Pancreas (tissue), 10 donors: ENCODE results near the gene CXCL5. TPM values are rescaled to one million over a fixed set of nuclear protein-coding genes. Genes with fewer than 3 reads are reported as not detected.
A peak's percentile ranks its signal among the peaks of the same experiment; 100 is the strongest.
"Not testable (repeated sequence)": the region's sequence is repeated elsewhere in the genome, so short reads cannot be mapped to it uniquely, and the experiment has no call there.

Experiments used
- ATAC-seq, 4 donors: fragments of 200-7000 bp; cut with Tn5 transposase; one replicate each; pipeline versions ENCODE4 v1.8.0 to v1.9.1; 2020; ENCODE audit warnings: mild to moderate bottlenecking in 4 of 4, moderate library complexity in 4 of 4
- DNase-seq, 6 donors: peaks; one replicate each; pipeline ENCODE4 v3.0.0-alpha.2; 2020
- FAIRE-seq: peaks from 2 replicates; lab custom pipeline; 2012; peaks lifted over from hg19 to GRCh38; lab: Jason Lieb, UNC
- H3K27ac ChIP-seq, 4 donors: fragments of 200-600 bp; sonication (generic); 1 replicate in 3 of 4; 2 replicates in 1 of 4; pipeline versions ENCODE4 v1.5.0 to v1.8.0; 2020
- H3K27me3 ChIP-seq, 4 donors: fragments of 200-600 bp; one replicate each; pipeline ENCODE4 v1.8.0; 2021
- H3K36me3 ChIP-seq, 3 donors: fragments of 200-600 bp; sonication (generic) in 1 of 3; one replicate each; pipeline versions ENCODE4 v1.5.0 to v1.8.0; 2020 to 2021
- H3K4me1 ChIP-seq, 3 donors: fragments of 200-600 bp; one replicate each; pipeline ENCODE4 v1.8.0; 2021
- H3K4me3 ChIP-seq, 4 donors: fragments of 200-600 bp; sonication (generic) in 2 of 4; one replicate each; pipeline versions ENCODE4 v1.5.0 to v1.8.0; 2020 to 2021
- H3K9me3 ChIP-seq, 4 donors: fragments of 200-600 bp; one replicate each; pipeline ENCODE4 v1.8.0; 2021
- WGBS, 2 donors: extraction: QIAGEN DNeasy Blood & Tissue Kit; methylation state at CpG; one replicate each; pipeline ENCODE4 v1.1.7; 2013; 5-methylcytosine and 5-hydroxymethylcytosine counted together
- intact Hi-C, 3 donors: fragments of 100-400 bp; cut with DNase I; formaldehyde crosslinking; loops; one replicate each; pipeline versions ENCODE4 v1.11.1 to v1.14.2; 2022
- polyA plus RNA-seq, 2 donors: library from polyadenylated mRNA; stranded (reverse); fragments of 200-250 nt; gene quantifications; one replicate each; pipeline ENCODE4 v1.2.3, GENCODE V29; 2013
- total RNA-seq, 6 donors: library from RNA; stranded (reverse); fragmentation: NEBNext Ultra II Directional in 4 of 6; extraction: Animal tissue kit (Norgen Biotek cat#: 25700) in 4 of 6; gene quantifications; one replicate each; pipeline versions ENCODE4 v1.2.1 to v1.2.4, GENCODE V29; 2021 to 2023
- TF ChIP-seq, protein P1 (sequence below), 4 donors: fragments of 200-600 bp; sonication (generic) in 3 of 4; IDR thresholded peaks; one replicate each; pipeline versions ENCODE4 v1.5.0 to v1.8.0; 2021; ENCODE audit warnings: antibody characterized with exemption in 4 of 4
- donor health status: healthy with polysubstance abuse.
- donor health status: DM: no; HTN: no; CAD: no; lungs with moderate emphysema.
- donor health status: DM: no; HTN: no; CAD: no.
- donor health status: control.
- donor health status: control.
- donor health status: Bipolar disorder and iron deficiency.
- donor health status: DM: yes; HTN: yes; CAD: no.
- donor health status: DM: no; HTN: no; CAD: no.
- donor health status: DM: no; HTN: no; CAD: no.
- donor health status: DM: yes; HTN: yes; CAD: no.

The CXCL5 gene
- total and polyA plus RNA-seq, 8 donors = 0.09 to 9.4 (median 0.29) TPM

DNA sequence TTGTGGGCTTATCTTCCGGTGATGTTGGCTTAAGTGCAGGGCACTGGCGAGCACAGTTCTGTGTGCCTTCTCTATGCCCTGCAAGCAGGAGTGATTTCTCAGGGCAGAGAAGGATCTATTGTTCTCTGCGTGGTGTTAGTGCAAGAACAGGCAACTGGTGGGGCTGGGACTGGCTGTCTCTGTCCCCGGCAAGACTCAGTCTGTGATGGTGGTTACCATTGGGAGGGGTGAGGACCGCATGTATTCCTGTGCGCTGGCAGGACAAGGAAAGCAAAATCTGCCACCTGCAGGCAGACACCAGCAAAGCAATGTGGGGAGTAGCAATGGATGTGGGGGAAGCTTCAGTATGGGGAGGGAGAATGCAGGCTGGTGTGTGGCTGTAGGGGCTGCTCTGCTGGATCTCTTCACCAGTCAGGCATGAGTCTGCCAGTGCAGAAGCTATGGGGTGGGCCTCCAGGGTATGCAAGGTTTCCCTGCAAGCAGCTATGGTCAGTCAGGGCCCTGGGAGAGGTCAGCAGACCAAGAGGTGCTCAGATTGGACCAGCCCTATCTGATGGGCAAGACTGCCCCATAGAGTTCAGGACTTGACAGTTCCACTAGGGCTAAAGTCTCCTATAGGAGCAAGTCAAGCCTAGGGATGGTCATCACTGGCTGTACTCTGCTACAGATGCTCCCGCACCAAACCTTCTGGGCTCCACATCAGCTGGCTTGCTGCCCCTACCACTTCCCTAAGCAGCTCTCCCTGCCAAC, 33.4 kb downstream of the CXCL5 start:
- peak in 3 of 6 donors; percentile 30 to 54 (median 31) for DNase-seq
- H3K27me3 ChIP-seq = no peaks in the 10 kb centered on the region
- WGBS, 2 donors = 45 to 50% methylated on average over 7 of the region's 7 CpGs
- H3K27ac ChIP-seq = no peak overlapping the region
- TF ChIP-seq, protein P1, sequence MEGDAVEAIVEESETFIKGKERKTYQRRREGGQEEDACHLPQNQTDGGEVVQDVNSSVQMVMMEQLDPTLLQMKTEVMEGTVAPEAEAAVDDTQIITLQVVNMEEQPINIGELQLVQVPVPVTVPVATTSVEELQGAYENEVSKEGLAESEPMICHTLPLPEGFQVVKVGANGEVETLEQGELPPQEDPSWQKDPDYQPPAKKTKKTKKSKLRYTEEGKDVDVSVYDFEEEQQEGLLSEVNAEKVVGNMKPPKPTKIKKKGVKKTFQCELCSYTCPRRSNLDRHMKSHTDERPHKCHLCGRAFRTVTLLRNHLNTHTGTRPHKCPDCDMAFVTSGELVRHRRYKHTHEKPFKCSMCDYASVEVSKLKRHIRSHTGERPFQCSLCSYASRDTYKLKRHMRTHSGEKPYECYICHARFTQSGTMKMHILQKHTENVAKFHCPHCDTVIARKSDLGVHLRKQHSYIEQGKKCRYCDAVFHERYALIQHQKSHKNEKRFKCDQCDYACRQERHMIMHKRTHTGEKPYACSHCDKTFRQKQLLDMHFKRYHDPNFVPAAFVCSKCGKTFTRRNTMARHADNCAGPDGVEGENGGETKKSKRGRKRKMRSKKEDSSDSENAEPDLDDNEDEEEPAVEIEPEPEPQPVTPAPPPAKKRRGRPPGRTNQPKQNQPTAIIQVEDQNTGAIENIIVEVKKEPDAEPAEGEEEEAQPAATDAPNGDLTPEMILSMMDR (IDR thresholded peaks at IDR 0.05) = peak in 1 of 4 donors; percentile 17
- no peaks in the 10 kb centered on the region for H3K36me3 ChIP-seq
- no peak for FAIRE-seq
- intact Hi-C loops = no loop called here
- no peaks in the 10 kb centered on the region for H3K4me1 ChIP-seq
- peak in 3 of 4 donors; percentile 64 to 84 (median 65) for ATAC-seq
- H3K4me3 ChIP-seq = no peak overlapping the region
- no peaks in the 10 kb centered on the region for H3K9me3 ChIP-seq

DNA sequence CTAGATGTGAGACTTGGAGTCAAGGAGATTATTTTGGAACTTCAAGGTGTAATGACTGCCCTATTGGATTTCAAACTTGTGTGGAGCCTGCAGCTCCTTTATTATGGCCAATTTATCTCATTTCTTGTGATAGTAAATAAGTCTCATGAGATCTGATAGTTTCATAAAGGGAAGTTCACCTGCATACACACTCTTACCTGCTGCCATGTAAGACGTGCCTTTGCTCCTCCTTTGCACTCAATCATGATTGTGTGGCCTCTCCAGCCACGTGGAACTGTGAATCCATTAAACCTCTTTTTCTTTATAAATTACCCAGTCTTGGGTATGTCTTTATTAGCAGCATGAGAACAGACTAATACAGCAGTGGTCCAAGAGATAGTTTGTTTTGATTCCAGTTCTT, 35.8 kb downstream of the CXCL5 start:
- WGBS, 2 donors = 47 to 54% methylated on average over 2 of the region's 2 CpGs
- DNase-seq (no peak), FAIRE-seq (no peak), ATAC-seq (no peak)
- Histone ChIP-seq H3K9me3 (no peaks in the 10 kb centered on the region), H3K4me3 (no peak overlapping the region), H3K27ac (no peak overlapping the region), H3K36me3 (no peaks in the 10 kb centered on the region), H3K4me1 (no peaks in the 10 kb centered on the region), H3K27me3 (no peaks in the 10 kb centered on the region)
- TF ChIP-seq, protein P1 (IDR thresholded peaks at IDR 0.05) = no peak
- intact Hi-C loops = no loop called here

DNA sequence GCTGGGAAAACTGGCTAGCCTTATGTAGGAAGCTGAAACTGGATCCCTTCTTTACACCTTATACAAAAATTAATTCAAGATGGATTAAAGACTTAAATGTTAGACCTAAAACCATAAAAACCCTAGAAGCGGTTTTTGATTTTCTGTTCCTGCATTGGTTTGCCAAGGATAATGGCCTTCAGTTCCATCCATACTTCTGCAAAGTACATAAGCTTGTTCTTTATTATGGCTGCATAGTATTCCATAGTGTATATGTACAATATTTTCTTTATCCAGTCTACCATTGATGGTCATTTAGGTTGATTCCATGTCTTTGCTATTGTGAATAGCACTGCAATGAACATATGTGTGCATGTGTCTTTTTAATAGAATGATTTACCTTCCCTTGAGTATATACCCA, 39.4 kb downstream of the CXCL5 start:
- not testable (repeated sequence) for ATAC-seq

DNA sequence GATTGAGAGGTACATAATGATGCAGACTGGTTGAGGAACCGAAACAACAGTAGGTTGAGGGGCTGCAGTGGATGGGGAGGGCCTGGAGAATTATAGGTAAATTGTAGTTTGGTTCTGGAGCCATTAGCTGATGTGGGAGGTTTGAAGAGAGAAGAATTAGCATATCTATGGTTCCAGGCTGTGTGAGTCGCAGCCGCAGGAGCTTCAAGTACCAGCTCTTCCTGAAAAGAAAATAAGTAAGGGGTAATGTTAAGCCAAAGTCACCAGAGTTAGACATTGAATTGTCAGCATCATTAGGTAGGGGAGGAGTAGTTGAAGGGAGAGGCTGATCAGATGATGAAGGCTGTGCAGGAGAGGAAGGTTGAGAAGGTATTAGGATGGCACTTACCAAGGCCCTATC, 46.1 kb downstream of the CXCL5 start:
- no peaks in the 10 kb centered on the region for H3K9me3 ChIP-seq
- ATAC-seq (no peak), FAIRE-seq (no peak), DNase-seq (no peak)
- no peaks in the 10 kb centered on the region for H3K27me3 ChIP-seq
- intact Hi-C loops = no loop called here
- H3K4me3 ChIP-seq = no peak overlapping the region
- TF ChIP-seq, protein P1 (IDR thresholded peaks at IDR 0.05) = no peak
- 90 to 92% methylated on average over 3 of the region's 3 CpGs for WGBS, 2 donors
- H3K36me3 ChIP-seq = no peaks in the 10 kb centered on the region
- H3K4me1 ChIP-seq = peaks cover 0 to 8% (median 6%) of the 10 kb centered on the region in 3 donors
- no peak overlapping the region for H3K27ac ChIP-seq

More for the DNA sequence above, 39.4 kb downstream of the CXCL5 start:
- H3K4me3 ChIP-seq, H3K27ac ChIP-seq, H3K9me3 ChIP-seq, H3K27me3 ChIP-seq, FAIRE-seq, H3K36me3 ChIP-seq, DNase-seq, intact Hi-C loops, H3K4me1 ChIP-seq: not testable (repeated sequence)
- WGBS, 2 donors = 97% methylated on average over 1 of the region's 1 CpG

DNA sequence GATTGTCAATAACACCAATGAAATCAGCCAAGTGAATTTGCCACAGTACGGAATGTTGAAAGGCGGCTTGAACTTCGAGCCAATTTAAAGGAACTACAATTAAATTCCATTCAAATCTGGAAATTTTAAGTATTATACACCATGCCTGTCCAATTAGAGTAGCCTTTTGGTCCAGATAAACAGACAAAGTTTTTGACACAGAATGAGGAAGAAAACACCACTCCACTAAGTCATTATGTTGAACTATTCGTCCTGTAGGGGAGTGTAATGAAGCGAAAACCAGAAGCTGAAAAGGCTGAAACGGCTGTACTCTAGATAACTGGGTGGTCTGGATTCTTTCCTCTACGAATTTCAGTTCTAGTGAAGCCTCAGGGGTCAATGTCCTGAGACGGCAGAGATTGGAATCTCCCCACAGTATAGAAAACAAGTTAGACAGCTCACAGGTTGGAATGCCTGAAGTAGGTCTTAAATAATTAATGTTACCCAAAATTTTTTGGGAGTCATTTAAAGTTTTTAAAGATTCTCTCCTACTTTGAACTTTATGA, 48.0 kb downstream of the CXCL5 start:
- H3K9me3 ChIP-seq, H3K36me3 ChIP-seq, H3K4me3 ChIP-seq, H3K4me1 ChIP-seq, DNase-seq, intact Hi-C loops, FAIRE-seq, ATAC-seq, H3K27me3 ChIP-seq, H3K27ac ChIP-seq: not testable (repeated sequence)
- WGBS, 2 donors = 71 to 79% methylated on average over 8 of the region's 8 CpGs
